SK-N-MC (cell line): ENCODE results near the gene MTFP1.

Experiments
- EZH2 ChIP-seq: fragments of 200-600 bp; sonication (generic); IDR thresholded peaks from one replicate; pipeline ENCODE4 v1.6.1; 2017; ENCODE audit warnings: antibody characterized with exemption
- FOXP2 ChIP-seq: optimal IDR thresholded peaks from 2 replicates; pipeline ENCODE3; 2011; ENCODE audit warnings: mild to moderate bottlenecking, moderate library complexity; ENCODE audit not compliant: insufficient read depth; ENCODE audit errors: extremely low read length, control extremely low read depth
- POLR2AphosphoS5 ChIP-seq: IDR thresholded peaks from 2 replicates; pipeline ENCODE4 v1.6.1; 2012; ENCODE audit warnings: mild to moderate bottlenecking, low read depth, low read length, borderline replicate concordance

DNA sequence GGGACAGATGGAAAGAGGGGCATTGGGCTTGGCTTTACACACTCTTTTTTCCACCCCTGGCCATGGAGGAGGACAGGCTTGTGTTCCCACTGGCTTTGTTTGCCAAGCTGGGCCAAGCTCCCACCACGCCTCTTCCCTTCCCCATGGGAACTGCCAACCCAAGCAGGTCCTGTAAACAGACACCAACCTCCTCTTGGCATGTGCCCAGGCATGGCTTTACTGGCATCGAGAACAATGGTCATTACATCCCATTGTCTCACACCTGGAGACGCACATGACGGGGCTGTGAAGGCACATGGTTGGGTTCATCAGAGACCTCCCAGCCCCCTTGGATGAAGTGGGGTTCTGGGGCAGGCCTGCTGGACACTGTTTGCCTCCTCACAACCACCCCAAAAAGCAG is 34.6 kb downstream of the MTFP1 start:
- TF ChIP-seq EZH2 = no peak
- no peak for TF ChIP-seq POLR2AphosphoS5
- no peak for TF ChIP-seq FOXP2
